Measurements from ENCODE around the gene CRISP2.

CRISP2 gene, protein sequence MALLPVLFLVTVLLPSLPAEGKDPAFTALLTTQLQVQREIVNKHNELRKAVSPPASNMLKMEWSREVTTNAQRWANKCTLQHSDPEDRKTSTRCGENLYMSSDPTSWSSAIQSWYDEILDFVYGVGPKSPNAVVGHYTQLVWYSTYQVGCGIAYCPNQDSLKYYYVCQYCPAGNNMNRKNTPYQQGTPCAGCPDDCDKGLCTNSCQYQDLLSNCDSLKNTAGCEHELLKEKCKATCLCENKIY

DNA sequence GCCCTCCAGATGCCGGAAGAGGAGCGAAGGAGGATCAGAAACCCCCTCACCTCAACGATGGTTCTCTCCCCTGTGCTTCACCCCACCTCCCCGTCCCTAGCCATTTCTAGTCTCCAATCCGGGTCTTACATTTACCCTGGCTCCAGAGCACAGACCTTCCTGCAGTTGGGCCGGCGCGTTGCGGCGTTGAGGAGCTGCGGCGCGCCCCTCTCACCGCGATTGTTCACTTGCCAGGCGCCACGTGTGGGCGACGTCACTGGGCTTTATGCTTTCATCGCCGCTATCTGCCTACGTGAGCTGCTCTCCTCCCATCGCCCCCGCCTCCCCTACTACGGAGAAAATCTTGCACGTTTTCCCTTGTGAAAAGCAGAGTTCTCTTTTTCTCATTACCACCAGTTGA is at the start of gene CRISP2:
TSS of gene CRISP2 (minus strand) at position 198 of the 400 bp plus-strand sequence. CDS start 4,347 bp downstream, outside the sequence.
- DNase-seq (ENCODE audit: low spot score): no peak
- TF ChIP-seq, protein P1, sequence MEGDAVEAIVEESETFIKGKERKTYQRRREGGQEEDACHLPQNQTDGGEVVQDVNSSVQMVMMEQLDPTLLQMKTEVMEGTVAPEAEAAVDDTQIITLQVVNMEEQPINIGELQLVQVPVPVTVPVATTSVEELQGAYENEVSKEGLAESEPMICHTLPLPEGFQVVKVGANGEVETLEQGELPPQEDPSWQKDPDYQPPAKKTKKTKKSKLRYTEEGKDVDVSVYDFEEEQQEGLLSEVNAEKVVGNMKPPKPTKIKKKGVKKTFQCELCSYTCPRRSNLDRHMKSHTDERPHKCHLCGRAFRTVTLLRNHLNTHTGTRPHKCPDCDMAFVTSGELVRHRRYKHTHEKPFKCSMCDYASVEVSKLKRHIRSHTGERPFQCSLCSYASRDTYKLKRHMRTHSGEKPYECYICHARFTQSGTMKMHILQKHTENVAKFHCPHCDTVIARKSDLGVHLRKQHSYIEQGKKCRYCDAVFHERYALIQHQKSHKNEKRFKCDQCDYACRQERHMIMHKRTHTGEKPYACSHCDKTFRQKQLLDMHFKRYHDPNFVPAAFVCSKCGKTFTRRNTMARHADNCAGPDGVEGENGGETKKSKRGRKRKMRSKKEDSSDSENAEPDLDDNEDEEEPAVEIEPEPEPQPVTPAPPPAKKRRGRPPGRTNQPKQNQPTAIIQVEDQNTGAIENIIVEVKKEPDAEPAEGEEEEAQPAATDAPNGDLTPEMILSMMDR (IDR thresholded peaks at IDR 0.05; ENCODE audit: extremely low read depth, missing control alignments): no peak

DNA sequence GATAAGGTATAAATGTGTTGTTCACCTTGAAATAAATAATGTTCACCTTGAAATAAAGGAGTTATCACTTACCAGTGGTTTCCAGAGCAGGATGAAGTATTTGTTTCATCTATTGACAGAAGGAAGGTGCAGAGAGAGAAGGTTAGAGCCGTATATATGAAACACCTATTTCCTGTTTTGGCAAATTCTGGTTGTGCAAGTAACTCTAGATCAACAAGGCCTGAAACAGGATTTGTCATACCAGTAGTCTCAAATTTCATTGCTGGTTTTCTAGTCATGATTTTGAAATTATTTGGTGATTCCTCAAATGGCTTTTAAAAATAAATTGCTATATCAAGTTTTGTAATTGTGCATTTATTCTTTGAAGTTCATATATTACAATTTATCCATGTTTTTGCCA is 30.9 kb upstream of the CRISP2 start, which contains the start of gene CRISP3:
TSS of gene CRISP3 (minus strand) at position 130 of the 400 bp plus-strand sequence. CDS start at position 109, 21 bp downstream.
- DNase-seq (ENCODE audit: low spot score): no peak
- TF ChIP-seq, protein P1 (IDR thresholded peaks at IDR 0.05; ENCODE audit: extremely low read depth, missing control alignments): no peak

DNA sequence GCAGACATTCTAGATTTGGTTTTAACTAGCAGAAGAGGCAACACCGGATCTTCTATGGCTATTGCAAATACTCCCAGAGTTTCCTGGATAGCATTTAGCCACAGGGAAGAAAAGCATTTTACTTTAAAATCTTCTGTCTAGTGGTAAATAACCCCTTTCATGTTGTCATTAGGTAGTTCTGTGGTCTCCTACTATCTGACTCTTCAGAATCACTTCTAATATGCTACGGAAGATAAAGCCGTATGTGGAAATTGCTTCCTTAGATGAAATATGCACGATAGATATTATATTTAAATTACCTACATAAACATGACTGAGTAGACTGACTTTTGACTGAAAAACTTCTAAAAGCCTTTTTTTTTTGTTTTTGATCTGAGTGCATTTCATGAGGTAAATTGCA is 30.1 kb upstream of the CRISP2 start:
- no peak for DNase-seq (ENCODE audit: low spot score)

DNA sequence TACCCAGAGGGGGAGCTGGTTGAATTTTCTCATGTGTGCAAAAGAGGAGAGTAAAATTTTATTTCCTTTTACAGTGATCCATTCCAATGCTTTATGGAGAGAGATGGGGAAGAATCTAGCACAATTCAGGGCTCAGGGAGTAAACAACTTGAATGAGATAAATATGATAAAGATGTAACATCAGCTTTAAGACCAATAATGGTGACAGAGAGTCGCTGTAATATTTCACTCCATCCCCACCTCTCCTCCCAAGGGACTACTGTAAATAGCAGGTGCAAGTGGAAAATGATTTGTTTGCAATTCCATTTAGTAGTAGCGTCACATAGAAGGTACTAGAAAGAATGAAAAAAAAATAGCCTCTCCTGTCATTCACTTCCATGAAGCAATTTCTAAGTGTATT is 26.1 kb upstream of the CRISP2 start:
- TF ChIP-seq, protein P1 (IDR thresholded peaks at IDR 0.05; ENCODE audit: extremely low read depth, missing control alignments): no peak
- DNase-seq (ENCODE audit: low spot score): no peak

More for the DNA sequence above, 30.1 kb upstream of the CRISP2 start:
- TF ChIP-seq, protein P1 (IDR thresholded peaks at IDR 0.05; ENCODE audit: extremely low read depth, missing control alignments): no peak

DNA sequence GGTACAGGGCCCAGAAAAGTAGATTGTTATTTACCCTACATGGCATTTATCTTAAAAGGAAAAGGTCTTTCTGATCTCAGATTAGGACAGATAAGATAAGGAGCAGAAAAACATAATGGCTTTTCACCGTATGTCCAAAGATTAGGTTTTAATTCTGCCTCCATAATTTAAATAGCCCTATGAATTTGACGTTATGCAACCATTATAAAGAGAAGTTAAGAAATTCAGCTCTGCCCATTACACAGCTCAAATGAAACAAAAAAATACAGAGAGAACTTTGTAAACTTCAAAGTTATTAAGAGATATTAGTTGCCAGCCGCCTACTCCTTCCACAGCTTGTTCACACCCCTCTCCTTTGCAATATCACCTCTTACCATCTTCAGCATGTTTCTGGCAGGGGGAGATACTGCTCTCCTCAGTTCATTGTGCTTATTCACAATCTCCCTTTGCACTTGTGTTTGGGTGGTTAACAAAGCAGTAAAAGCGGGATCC is 22.7 kb upstream of the CRISP2 start:
- TF ChIP-seq, protein P1 (IDR thresholded peaks at IDR 0.05; ENCODE audit: extremely low read depth, missing control alignments): no peak
- no peak for DNase-seq (ENCODE audit: low spot score)

DNA sequence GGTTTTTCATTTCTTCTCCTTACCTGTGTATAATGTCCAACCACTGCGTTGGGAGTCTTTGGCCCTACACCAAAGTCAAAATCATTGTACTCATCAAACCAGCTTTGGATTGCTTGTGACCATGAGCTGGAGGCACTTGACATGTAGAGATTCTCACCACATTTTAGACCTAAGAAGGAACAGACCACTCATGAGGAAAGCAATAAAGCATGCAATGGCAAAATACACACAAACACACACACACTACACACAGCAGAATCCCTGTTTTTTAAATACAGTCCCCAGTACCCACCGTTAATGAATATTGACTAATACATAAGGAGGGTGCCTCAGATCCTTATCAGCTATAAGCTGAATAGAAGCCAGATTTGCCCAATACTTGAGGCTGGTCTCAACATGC is 20.3 kb upstream of the CRISP2 start:
- no peak for DNase-seq (ENCODE audit: low spot score)
- TF ChIP-seq, protein P1 (IDR thresholded peaks at IDR 0.05; ENCODE audit: extremely low read depth, missing control alignments): no peak

DNA sequence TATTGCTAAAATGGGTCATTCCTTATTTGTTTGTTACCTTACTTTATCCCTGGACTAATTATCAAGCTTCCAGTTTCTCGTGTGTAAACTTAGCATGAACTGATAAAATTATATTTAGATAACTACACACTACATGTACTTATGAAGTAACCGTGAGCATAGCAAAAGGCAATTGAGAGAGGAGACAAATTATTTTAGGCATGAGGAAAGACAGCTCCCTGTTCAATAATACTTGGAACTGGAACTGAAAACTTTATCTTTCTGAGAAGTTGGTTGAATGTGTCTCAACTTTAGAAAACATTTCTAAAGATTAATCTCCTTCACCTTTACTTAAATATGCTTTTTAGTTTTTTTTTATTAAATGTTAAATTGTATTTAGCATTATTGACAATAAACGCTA is 19.4 kb upstream of the CRISP2 start:
- DNase-seq (ENCODE audit: low spot score): no peak
- TF ChIP-seq, protein P1 (IDR thresholded peaks at IDR 0.05; ENCODE audit: extremely low read depth, missing control alignments): no peak

All from GM20000 (cell line).